WTC11 (cell line): Measurements from ENCODE around the gene ETV6. TPM values are rescaled to one million over a fixed set of nuclear protein-coding genes. Genes with fewer than 3 reads are reported as not detected.

Source experiments
- ATAC-seq: fragments of 200-7000 bp; cut with Tn5 transposase; 2 replicates; pipeline ENCODE4 v1.10.0; 2021; ENCODE audit warnings: mild to moderate bottlenecking, moderate library complexity
- CTCF ChIA-PET: fragments of 300-600 bp; sonication (Branson Sonifier 250); formaldehyde crosslinking; loops from one replicate; lab custom pipeline; 2021; ENCODE audit warnings: antibody characterized with exemption; lab: Charles Lee
- POLR2A ChIA-PET: fragments of 350-600 bp; sonication (Branson Sonifier 250); formaldehyde crosslinking; loops from one replicate; lab custom pipeline; 2021; ENCODE audit warnings: antibody characterized with exemption; lab: Charles Lee
- DNase-seq: peaks from one replicate; pipeline ENCODE4 v3.0.0; 2021; ENCODE audit warnings: low spot score
- H3K27ac Mint-ChIP-seq: 2 replicates; pipeline ENCODE4 v1.8.0; 2021; ENCODE audit warnings: mixed read lengths
- H3K27me3 Mint-ChIP-seq: 2 replicates; pipeline ENCODE4 v1.8.0; 2021; ENCODE audit warnings: low read depth, mild to moderate bottlenecking, moderate library complexity, mixed read lengths
- H3K36me3 Mint-ChIP-seq: 2 replicates; pipeline ENCODE4 v1.8.0; 2021; ENCODE audit warnings: mixed read lengths
- H3K4me1 Mint-ChIP-seq: 2 replicates; pipeline ENCODE4 v1.8.0; 2022; ENCODE audit warnings: mixed read lengths
- H3K4me3 Mint-ChIP-seq: 2 replicates; pipeline ENCODE4 v1.8.0; 2021; ENCODE audit warnings: mild to moderate bottlenecking, moderate library complexity, mixed read lengths
- H3K9me3 Mint-ChIP-seq: 2 replicates; pipeline ENCODE4 v1.8.0; 2021; ENCODE audit warnings: mixed read lengths
- ATF2 ChIP-seq: sonication (generic); formaldehyde crosslinking; IDR thresholded peaks from 2 replicates; pipeline ENCODE4 v1.8.1; 2022; ENCODE audit warnings: low read depth, missing genetic modification reagents, borderline replicate concordance
- ATF6 ChIP-seq: sonication (generic); formaldehyde crosslinking; IDR thresholded peaks from 2 replicates; pipeline ENCODE4 v1.8.1; 2023; ENCODE audit warnings: mild to moderate bottlenecking, missing genetic modification reagents
- CREB1 ChIP-seq: sonication (generic); formaldehyde crosslinking; IDR thresholded peaks from 2 replicates; pipeline ENCODE4 v1.8.0; 2023; ENCODE audit warnings: mild to moderate bottlenecking, missing genetic modification reagents
- FOXP4 ChIP-seq: sonication (generic); formaldehyde crosslinking; IDR thresholded peaks from 2 replicates; pipeline ENCODE4 v1.8.0; 2022; ENCODE audit warnings: mild to moderate bottlenecking, missing genetic modification reagents
- GABPB1 ChIP-seq: sonication (generic); formaldehyde crosslinking; IDR thresholded peaks from 2 replicates; pipeline ENCODE4 v1.8.1; 2023; ENCODE audit warnings: mild to moderate bottlenecking, missing genetic modification reagents
- NFATC4 ChIP-seq: fragments of 250-450 bp; sonication (Bioruptor Pico); IDR thresholded peaks from 2 replicates; pipeline ENCODE4 v1.9.0; 2021; ENCODE audit warnings: mild to moderate bottlenecking
- NR3C1 ChIP-seq: sonication (generic); formaldehyde crosslinking; conservative IDR thresholded peaks from 2 replicates; pipeline ENCODE4 v1.8.1; 2023; ENCODE audit warnings: low read depth, mild to moderate bottlenecking, missing genetic modification reagents
- TEAD4 ChIP-seq: sonication (generic); formaldehyde crosslinking; IDR thresholded peaks from 2 replicates; pipeline ENCODE4 v1.8.0; 2022; ENCODE audit warnings: mild to moderate bottlenecking, missing genetic modification reagents
- ZBTB21 ChIP-seq: sonication (generic); formaldehyde crosslinking; IDR thresholded peaks from 2 replicates; pipeline ENCODE4 v1.8.1; 2023; ENCODE audit warnings: mild to moderate bottlenecking, missing genetic modification reagents, borderline replicate concordance
- ZNF121 ChIP-seq: sonication (generic); formaldehyde crosslinking; IDR thresholded peaks from 2 replicates; pipeline ENCODE4 v1.8.0; 2023; ENCODE audit warnings: missing genetic modification reagents
- ZNF263 ChIP-seq: sonication (generic); formaldehyde crosslinking; IDR thresholded peaks from 2 replicates; pipeline ENCODE4 v1.8.1; 2022; ENCODE audit warnings: low read depth, mild to moderate bottlenecking, moderate library complexity, missing genetic modification reagents
- ZNF512 ChIP-seq: sonication (generic); formaldehyde crosslinking; IDR thresholded peaks from 2 replicates; pipeline ENCODE4 v1.8.1; 2022; ENCODE audit warnings: missing genetic modification reagents, borderline replicate concordance
- ZNF671 ChIP-seq: fragments of 250-450 bp; sonication (Bioruptor Pico); IDR thresholded peaks from 2 replicates; pipeline ENCODE4 v1.8.0; 2021; ENCODE audit warnings: mild to moderate bottlenecking
- ZSCAN18 ChIP-seq: fragments of 250-450 bp; sonication (Bioruptor Pico); IDR thresholded peaks from 2 replicates; pipeline ENCODE4 v2.1.2; 2022; ENCODE audit warnings: mild to moderate bottlenecking, moderate library complexity
- total RNA-seq: library from RNA; stranded (reverse); gene quantifications from 3 replicates; pipeline ENCODE4 v1.2.3, GENCODE V29; 2021
- TF ChIP-seq, protein P1 (sequence below): fragments of 250-450 bp; sonication (Bioruptor Pico); IDR thresholded peaks from 2 replicates; pipeline ENCODE4 v1.8.0; 2021; ENCODE audit warnings: mild to moderate bottlenecking
- TF ChIP-seq, protein P2 (sequence below): sonication (generic); formaldehyde crosslinking; conservative IDR thresholded peaks from 2 replicates; pipeline ENCODE4 v1.8.1; 2022; ENCODE audit warnings: mild to moderate bottlenecking, missing genetic modification reagents
- TF ChIP-seq, protein P3 (sequence below): sonication (generic); formaldehyde crosslinking; IDR thresholded peaks from 2 replicates; pipeline ENCODE4 v1.8.1; 2023; ENCODE audit warnings: mild to moderate bottlenecking, missing genetic modification reagents, moderate library complexity
- TF ChIP-seq, protein P4 (sequence below): sonication (generic); formaldehyde crosslinking; IDR thresholded peaks from 2 replicates; pipeline ENCODE4 v1.8.1; 2022; ENCODE audit warnings: low read depth, mild to moderate bottlenecking, moderate library complexity, missing genetic modification reagents, borderline replicate concordance

The ETV6 gene
- total RNA-seq, 1 experiment from 2014 or later: 23.5 TPM

DNA sequence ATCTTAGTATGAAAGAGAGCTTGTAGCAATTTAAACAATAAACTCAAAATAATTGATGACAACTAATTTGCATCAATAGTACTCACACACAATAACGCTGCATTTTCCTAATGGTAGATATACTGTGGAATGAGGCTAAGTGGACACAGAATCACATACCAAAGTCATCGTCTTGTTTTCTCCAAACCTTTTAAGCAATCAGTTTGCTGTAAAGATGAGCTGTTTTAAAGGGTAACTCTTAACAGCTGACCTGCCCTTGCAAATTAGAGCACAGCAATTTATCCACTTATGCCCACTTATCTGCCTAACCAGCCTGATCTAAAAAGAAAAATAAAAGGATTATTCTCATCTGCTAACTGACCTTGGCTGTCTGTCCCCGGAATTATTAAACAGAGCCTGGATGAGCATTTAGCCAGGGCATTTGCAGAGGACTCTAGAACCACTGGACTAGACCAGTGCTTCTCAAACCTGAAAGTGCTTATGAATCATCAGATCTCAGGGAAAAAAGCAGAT lies 247.0 kb downstream of the ETV6 start:
- ChIA-PET POLR2A (no interaction called here), CTCF (no interaction called here)
- Mint-ChIP-seq H3K4me3 (no peak overlapping the region), H3K36me3 (0 out of 2 replicates have a peak, but pooled peaks cover 2% of the 10 kb centered on the region), H3K27me3 (no peaks in the 10 kb centered on the region), H3K4me1 (peaks cover 18% of the 10 kb centered on the region), H3K27ac (no peak overlapping the region), H3K9me3 (no peaks in the 10 kb centered on the region)
- ATAC-seq: no peak
- no peak for TF ChIP-seq ZNF512 (CRISPR knock-in tag)
- TF ChIP-seq, protein P1, sequence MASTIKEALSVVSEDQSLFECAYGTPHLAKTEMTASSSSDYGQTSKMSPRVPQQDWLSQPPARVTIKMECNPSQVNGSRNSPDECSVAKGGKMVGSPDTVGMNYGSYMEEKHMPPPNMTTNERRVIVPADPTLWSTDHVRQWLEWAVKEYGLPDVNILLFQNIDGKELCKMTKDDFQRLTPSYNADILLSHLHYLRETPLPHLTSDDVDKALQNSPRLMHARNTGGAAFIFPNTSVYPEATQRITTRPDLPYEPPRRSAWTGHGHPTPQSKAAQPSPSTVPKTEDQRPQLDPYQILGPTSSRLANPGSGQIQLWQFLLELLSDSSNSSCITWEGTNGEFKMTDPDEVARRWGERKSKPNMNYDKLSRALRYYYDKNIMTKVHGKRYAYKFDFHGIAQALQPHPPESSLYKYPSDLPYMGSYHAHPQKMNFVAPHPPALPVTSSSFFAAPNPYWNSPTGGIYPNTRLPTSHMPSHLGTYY (CRISPR knock-in tag): no peak
- TF ChIP-seq ATF6 (CRISPR knock-in tag): no peak
- TF ChIP-seq GABPB1 (CRISPR knock-in tag): no peak
- TF ChIP-seq, protein P2, sequence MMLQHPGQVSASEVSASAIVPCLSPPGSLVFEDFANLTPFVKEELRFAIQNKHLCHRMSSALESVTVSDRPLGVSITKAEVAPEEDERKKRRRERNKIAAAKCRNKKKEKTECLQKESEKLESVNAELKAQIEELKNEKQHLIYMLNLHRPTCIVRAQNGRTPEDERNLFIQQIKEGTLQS (CRISPR knock-in tag): no peak
- TF ChIP-seq, protein P3, sequence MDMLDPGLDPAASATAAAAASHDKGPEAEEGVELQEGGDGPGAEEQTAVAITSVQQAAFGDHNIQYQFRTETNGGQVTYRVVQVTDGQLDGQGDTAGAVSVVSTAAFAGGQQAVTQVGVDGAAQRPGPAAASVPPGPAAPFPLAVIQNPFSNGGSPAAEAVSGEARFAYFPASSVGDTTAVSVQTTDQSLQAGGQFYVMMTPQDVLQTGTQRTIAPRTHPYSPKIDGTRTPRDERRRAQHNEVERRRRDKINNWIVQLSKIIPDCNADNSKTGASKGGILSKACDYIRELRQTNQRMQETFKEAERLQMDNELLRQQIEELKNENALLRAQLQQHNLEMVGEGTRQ (CRISPR knock-in tag): no peak
- no peak for DNase-seq

DNA sequence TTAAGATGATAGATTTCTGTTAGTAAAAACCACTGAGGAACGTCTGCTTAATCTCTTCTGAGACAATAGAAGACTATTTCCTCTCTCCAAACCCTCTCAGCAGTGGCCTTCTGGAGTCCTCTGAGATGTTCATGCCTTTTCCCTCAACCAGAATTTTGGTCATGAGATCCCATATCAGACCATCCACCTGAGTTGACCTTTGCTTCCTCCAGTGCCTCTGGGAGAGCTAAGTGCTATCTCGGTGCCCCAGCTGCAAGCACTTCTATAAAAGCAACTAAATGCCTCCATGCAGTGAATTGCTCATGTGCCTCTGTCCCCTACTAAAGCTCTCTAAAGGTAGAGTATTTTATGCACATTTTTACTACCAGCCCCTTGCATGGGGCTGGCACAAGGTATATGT lies 248.4 kb downstream of the ETV6 start:
- Mint-ChIP-seq H3K4me3 (no peak overlapping the region), H3K4me1 (peaks cover 18% of the 10 kb centered on the region), H3K9me3 (no peaks in the 10 kb centered on the region), H3K27me3 (no peaks in the 10 kb centered on the region), H3K36me3 (no peaks in the 10 kb centered on the region), H3K27ac (peak overlapping the region; percentile 11; the same call in 1 of the 2 replicates)
- ATAC-seq (no peak), DNase-seq (no peak)
- ChIA-PET CTCF (no interaction called here), POLR2A (no interaction called here)
- no peak for TF ChIP-seq ZNF671
- no peak for TF ChIP-seq CREB1 (CRISPR knock-in tag)
- no peak for TF ChIP-seq ZNF263 (CRISPR knock-in tag)

DNA sequence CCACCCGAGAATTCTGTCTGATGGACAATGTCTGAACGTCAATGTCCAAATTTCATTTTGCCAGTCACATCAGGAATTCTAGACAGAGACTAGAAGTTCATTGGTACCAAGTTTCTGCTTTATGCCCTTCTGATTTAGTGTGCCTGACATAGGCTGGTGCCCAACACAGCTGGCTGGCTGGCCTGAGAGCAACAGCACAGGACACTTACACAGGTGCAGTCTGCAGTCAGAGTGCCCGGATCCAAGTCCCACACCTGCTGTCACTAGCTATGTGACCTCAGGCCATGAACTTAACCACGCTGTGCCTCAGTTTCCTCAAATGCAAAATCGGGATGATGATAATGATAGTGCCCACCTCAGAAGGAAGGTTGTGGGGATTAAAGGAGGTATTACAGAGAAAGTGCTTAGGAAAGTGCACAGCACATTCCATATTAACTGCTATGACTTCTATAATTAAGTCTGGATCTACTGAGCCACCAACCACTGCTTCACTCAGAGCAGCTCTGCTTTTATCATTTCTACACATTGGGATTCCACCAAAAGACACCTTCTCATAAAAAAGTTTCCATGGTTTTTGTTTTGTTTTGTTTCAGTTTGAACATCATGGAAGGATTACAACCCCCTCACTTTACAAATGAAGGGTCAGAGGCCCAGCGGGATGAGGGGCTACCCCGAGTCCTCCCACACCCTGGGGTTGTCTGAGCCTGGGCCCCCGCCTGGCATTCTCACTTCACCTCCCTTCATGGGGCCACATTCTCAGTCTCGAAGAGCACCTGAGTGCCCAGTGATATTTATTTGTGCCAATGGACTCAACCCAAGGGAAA lies 252.4 kb downstream of the ETV6 start:
- CTCF ChIA-PET: no interaction called here
- POLR2A ChIA-PET: no interaction called here
- Mint-ChIP-seq H3K27me3 (no peaks in the 10 kb centered on the region), H3K4me3 (no peak overlapping the region), H3K9me3 (peaks cover 6% of the 10 kb centered on the region), H3K36me3 (peaks cover 5% of the 10 kb centered on the region), H3K27ac (no peak overlapping the region), H3K4me1 (peaks cover 10% of the 10 kb centered on the region)
- TF ChIP-seq ATF2 (CRISPR knock-in tag) (no peak), NR3C1 (CRISPR knock-in tag) (no peak), TEAD4 (no peak), NFATC4 (CRISPR knock-in tag) (no peak), FOXP4 (no peak), ZNF121 (CRISPR knock-in tag) (no peak), ZSCAN18 (CRISPR knock-in tag) (no peak), ZBTB21 (no peak), GABPB1 (CRISPR knock-in tag) (no peak)
- TF ChIP-seq, protein P4, sequence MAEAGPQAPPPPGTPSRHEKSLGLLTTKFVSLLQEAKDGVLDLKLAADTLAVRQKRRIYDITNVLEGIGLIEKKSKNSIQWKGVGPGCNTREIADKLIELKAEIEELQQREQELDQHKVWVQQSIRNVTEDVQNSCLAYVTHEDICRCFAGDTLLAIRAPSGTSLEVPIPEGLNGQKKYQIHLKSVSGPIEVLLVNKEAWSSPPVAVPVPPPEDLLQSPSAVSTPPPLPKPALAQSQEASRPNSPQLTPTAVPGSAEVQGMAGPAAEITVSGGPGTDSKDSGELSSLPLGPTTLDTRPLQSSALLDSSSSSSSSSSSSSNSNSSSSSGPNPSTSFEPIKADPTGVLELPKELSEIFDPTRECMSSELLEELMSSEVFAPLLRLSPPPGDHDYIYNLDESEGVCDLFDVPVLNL (CRISPR knock-in tag): no peak
- DNase-seq (no peak), ATAC-seq (no peak)
